CD4-positive, alpha-beta T cell (primary cell): ENCODE results near the gene NT5DC1. TPM values are rescaled to one million over a fixed set of nuclear protein-coding genes. Genes with fewer than 3 reads are reported as not detected.

Experiments
- ATAC-seq: fragments of 200-7000 bp; cut with Tn5 transposase; one replicate; pipeline ENCODE4 v1.10.0; 2022; ENCODE audit warnings: mild to moderate bottlenecking; ENCODE audit not compliant: poor library complexity
- CTCF ChIA-PET: fragments of 350-600 bp; sonication (Branson Sonifier 250); formaldehyde crosslinking; loops from one replicate; lab custom pipeline; 2021; ENCODE audit warnings: antibody characterized with exemption, inconsistent platforms; lab: Charles Lee
- POLR2A ChIA-PET: fragments of 350-600 bp; sonication (Branson Sonifier 250); formaldehyde crosslinking; loops from one replicate; lab custom pipeline; 2021; ENCODE audit warnings: antibody characterized with exemption, inconsistent platforms; lab: Charles Lee
- DNase-seq, 14 experiments: peaks; one replicate each; pipeline ENCODE4 v3.0.0-alpha.2; 2013 to 2020; ENCODE audit warnings: mixed read lengths in 2 of 14
- H3K27ac ChIP-seq, 2 donors: one replicate each; pipeline versions ENCODE4 v1.5.1 to v1.7.0; 2013; ENCODE audit warnings: low read length in 2 of 2, low read depth in 1 of 2, mild to moderate bottlenecking in 1 of 2
- H3K27me3 ChIP-seq, 2 experiments: 1 replicate in 1 of 2; 2 replicates in 1 of 2; pipeline versions ENCODE4 v1.6.1 to v1.7.0; 2013; ENCODE audit warnings: low read length in 2 of 2, control low read depth in 1 of 2, mild to moderate bottlenecking in 1 of 2, moderate library complexity in 1 of 2; ENCODE audit not compliant: insufficient read depth in 2 of 2, control insufficient read depth in 1 of 2
- H3K36me3 ChIP-seq: one replicate; pipeline ENCODE4 v1.6.1; 2013; ENCODE audit warnings: low read length, control low read depth; ENCODE audit not compliant: insufficient read depth
- H3K4me1 ChIP-seq: one replicate; pipeline ENCODE4 v1.6.1; 2013; ENCODE audit warnings: low read length, control low read depth; ENCODE audit not compliant: insufficient read depth
- H3K4me3 ChIP-seq: one replicate; pipeline ENCODE4 v1.5.1; 2013; ENCODE audit warnings: mild to moderate bottlenecking, low read length, moderate library complexity
- H3K9me3 ChIP-seq, 2 experiments: 1 replicate in 1 of 2; 2 replicates in 1 of 2; pipeline versions ENCODE4 v1.6.1 to v1.7.0; 2013; ENCODE audit warnings: low read length in 2 of 2, mild to moderate bottlenecking in 2 of 2, control low read depth in 1 of 2, moderate library complexity in 1 of 2; ENCODE audit not compliant: control insufficient read depth in 1 of 2, insufficient read depth in 1 of 2
- H3K27ac Mint-ChIP-seq: one replicate; pipeline ENCODE4 v1.8.0; 2020; ENCODE audit warnings: mixed read lengths
- H3K27me3 Mint-ChIP-seq: one replicate; pipeline ENCODE4 v1.8.0; 2021; ENCODE audit warnings: mixed read lengths
- H3K36me3 Mint-ChIP-seq: one replicate; pipeline ENCODE4 v1.8.0; 2021; ENCODE audit warnings: low read depth, mixed read lengths
- H3K4me1 Mint-ChIP-seq: one replicate; pipeline ENCODE4 v1.8.0; 2021; ENCODE audit warnings: low read depth, mixed read lengths
- H3K4me3 Mint-ChIP-seq: one replicate; pipeline ENCODE4 v1.8.0; 2020; ENCODE audit warnings: mild to moderate bottlenecking, mixed read lengths
- H3K9me3 Mint-ChIP-seq: one replicate; pipeline ENCODE4 v1.8.0; 2020; ENCODE audit warnings: mixed read lengths
- intact Hi-C, 2 experiments: fragments of 100-400 bp; cut with DNase I in 1 of 2; cut with micrococcal nuclease in 1 of 2; formaldehyde crosslinking; loops; one replicate each; pipeline versions ENCODE4 v1.15.1 to v1.9.0; 2023 to 2025; cut with DNase I, micrococcal nuclease
- total RNA-seq, 174 experiments: library from RNA in 2 of 174; stranded (reverse) in 2 of 174; gene quantifications; one replicate each; pipeline ENCODE4 v1.2.3 and lab custom pipeline; 2021 to 2026
- TF ChIP-seq, protein P1 (sequence below): fragments of 200-600 bp; IDR thresholded peaks from one replicate; pipeline ENCODE4 v1.8.0; 2022; ENCODE audit warnings: antibody characterized with exemption, mild to moderate bottlenecking

Gene NT5DC1
- total RNA-seq, 2 experiments from 2014 or later, result 24.2 to 27.2 TPM

DNA sequence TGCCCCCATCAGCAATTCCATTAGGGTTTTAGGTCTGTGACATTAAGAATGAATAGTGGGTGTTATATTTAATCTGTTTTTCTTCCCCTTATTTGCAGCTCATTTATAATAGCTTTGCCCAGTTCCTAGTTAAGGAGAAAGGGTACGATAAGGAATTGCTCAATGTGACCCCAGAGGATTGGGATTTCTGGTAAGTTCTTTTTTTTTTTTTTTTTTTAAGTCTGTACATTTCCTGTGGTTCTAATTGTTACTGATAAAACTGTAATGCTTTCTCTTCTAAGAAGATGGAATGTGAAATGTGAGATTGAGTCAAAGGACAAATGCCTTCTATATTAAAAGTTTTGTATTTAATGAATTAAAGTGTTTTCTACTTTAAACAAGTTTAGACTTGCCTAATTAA is 5.5 kb downstream of the NT5DC1 start:
- H3K4me3 ChIP-seq, result no peak overlapping the region
- intact Hi-C loops, result loop anchor here in 1 of 2 experiments (10.0 kb wide), 2 partner anchors 579 to 1569 kb away; partner anchors contain the start of genes KPNA5 and NUS1
- DNase-seq (no peak), ATAC-seq (no peak)
- Mint-ChIP-seq H3K4me1 (peaks cover 64% of the 10 kb centered on the region), H3K27ac (no peak overlapping the region), H3K9me3 (no peaks in the 10 kb centered on the region), H3K27me3 (no peaks in the 10 kb centered on the region), H3K4me3 (no peak overlapping the region), H3K36me3 (peaks cover 68% of the 10 kb centered on the region)
- H3K9me3 ChIP-seq, result no peaks in the 10 kb centered on the region
- ChIA-PET CTCF (interaction anchor here (1.9 kb wide), 1 partner anchor 13 kb away, joined by 7 read pairs; no protein-coding TSS in a partner anchor), POLR2A (no interaction called here)
- no peak overlapping the region for H3K27ac ChIP-seq
- TF ChIP-seq, protein P1, sequence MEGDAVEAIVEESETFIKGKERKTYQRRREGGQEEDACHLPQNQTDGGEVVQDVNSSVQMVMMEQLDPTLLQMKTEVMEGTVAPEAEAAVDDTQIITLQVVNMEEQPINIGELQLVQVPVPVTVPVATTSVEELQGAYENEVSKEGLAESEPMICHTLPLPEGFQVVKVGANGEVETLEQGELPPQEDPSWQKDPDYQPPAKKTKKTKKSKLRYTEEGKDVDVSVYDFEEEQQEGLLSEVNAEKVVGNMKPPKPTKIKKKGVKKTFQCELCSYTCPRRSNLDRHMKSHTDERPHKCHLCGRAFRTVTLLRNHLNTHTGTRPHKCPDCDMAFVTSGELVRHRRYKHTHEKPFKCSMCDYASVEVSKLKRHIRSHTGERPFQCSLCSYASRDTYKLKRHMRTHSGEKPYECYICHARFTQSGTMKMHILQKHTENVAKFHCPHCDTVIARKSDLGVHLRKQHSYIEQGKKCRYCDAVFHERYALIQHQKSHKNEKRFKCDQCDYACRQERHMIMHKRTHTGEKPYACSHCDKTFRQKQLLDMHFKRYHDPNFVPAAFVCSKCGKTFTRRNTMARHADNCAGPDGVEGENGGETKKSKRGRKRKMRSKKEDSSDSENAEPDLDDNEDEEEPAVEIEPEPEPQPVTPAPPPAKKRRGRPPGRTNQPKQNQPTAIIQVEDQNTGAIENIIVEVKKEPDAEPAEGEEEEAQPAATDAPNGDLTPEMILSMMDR, result no peak
- peaks cover 42% of the 10 kb centered on the region for H3K36me3 ChIP-seq
- H3K4me1 ChIP-seq, result peaks cover 26% of the 10 kb centered on the region
- no peaks in the 10 kb centered on the region for H3K27me3 ChIP-seq

GRCh38 chr6:116108836-116109235 is 8.2 kb downstream of the NT5DC1 start:
- H3K27me3 Mint-ChIP-seq, result no peaks in the 10 kb centered on the region
- peaks cover 89% of the 10 kb centered on the region for H3K36me3 Mint-ChIP-seq
- H3K9me3 Mint-ChIP-seq, result no peaks in the 10 kb centered on the region
- ATAC-seq (no peak), DNase-seq (no peak)
- intact Hi-C loops, result loop anchor here in 1 of 2 experiments (10.0 kb wide), 2 partner anchors 576 to 1566 kb away; partner anchors contain the start of genes KPNA5 and NUS1
- no peak overlapping the region for H3K4me3 Mint-ChIP-seq
- no peak overlapping the region for H3K4me3 ChIP-seq
- TF ChIP-seq, protein P1, result no peak
- peaks cover 65% of the 10 kb centered on the region for H3K36me3 ChIP-seq
- POLR2A ChIA-PET, result no interaction called here
- peaks cover 5% of the 10 kb centered on the region for H3K4me1 ChIP-seq
- no peaks in the 10 kb centered on the region for H3K27me3 ChIP-seq
- H3K27ac Mint-ChIP-seq, result no peak overlapping the region
- no peaks in the 10 kb centered on the region for H3K9me3 ChIP-seq
- H3K4me1 Mint-ChIP-seq, result peaks cover 44% of the 10 kb centered on the region
- H3K27ac ChIP-seq, result no peak overlapping the region
- CTCF ChIA-PET, result interaction anchor here (1.5 to 2.0 kb wide), 2 partner anchors 8 to 179 kb away, joined by 4 read pairs; partner anchors contain the start of gene NT5DC1

DNA sequence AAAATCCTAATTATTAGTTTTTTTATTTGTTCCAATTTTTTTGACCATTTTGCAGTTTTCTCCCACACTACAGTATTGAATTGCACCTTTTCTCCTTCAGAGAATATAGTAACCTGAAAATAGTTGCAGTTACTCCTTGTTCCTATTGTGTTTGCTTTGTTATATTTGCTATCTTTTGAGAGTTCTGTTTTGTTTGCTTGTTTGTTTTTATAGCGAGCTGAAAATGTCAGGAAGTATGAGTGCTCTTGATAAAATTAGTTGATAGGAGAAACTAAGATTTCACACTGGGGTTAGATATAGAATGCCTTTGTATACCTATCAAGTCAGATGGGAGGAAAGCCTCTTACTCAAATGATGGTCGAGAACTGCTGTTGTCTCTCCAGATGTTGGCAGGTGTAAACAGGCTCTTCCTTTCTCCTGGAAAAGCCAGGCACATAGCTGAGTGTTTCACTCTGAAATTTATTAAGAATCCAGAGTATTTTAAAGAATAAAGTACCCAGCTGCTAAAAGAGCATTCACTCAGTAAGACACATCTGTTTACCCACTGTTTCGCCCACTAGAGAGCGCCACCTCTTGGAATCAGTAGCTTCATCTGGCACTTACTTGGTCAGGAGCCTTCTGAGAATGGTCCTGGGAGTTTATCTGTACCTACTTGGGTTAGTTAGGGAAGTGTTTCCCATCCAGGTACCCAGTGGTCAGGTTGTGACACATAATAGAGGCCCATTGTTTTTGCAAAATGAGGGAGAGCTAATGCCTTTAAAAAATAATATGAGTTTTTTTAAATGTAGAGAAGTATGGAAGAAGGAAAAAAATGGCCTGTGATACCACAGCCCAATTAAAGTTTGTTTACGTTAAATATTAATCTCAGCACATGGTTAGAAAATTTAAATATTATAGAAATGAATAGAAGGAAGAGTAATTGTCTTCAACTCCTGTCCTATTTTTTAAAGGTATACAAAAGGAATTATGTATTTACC is 11.2 kb downstream of the NT5DC1 start:
- H3K27me3 Mint-ChIP-seq, result no peaks in the 10 kb centered on the region
- no peak for ATAC-seq
- ChIA-PET CTCF (interaction anchor here (0.9 to 1.8 kb wide), 4 partner anchors 9 to 32 kb away, joined by 3 to 11 read pairs (median 4); partner anchors contain the start of gene NT5DC1), POLR2A (interaction anchor here (2.0 kb wide), 1 partner anchor 11 kb away, joined by 12 read pairs; the partner anchor contains the start of gene NT5DC1)
- H3K27ac Mint-ChIP-seq, result no peak overlapping the region
- no peaks in the 10 kb centered on the region for H3K9me3 Mint-ChIP-seq
- intact Hi-C loops, result no loop called here
- TF ChIP-seq, protein P1, result peak; percentile 43
- DNase-seq, result peak in 6 of 14 experiments; percentile 6 to 28 (median 22)
- peaks cover 17% of the 10 kb centered on the region for H3K4me1 Mint-ChIP-seq
- no peak overlapping the region for H3K4me3 ChIP-seq
- H3K4me3 Mint-ChIP-seq, result no peak overlapping the region
- no peaks in the 10 kb centered on the region for H3K9me3 ChIP-seq
- H3K36me3 Mint-ChIP-seq, result peaks cover 90% of the 10 kb centered on the region
- H3K27ac ChIP-seq, result no peak overlapping the region
- peaks cover 81% of the 10 kb centered on the region for H3K36me3 ChIP-seq
- no peaks in the 10 kb centered on the region for H3K27me3 ChIP-seq
- no peaks in the 10 kb centered on the region for H3K4me1 ChIP-seq
